HG02798 (cell line): Measurements from ENCODE around the gene SERPINE2.
A peak's percentile ranks its signal among the peaks of the same experiment; 100 is the strongest.

Source experiments
- ATAC-seq: cut with Tn5 transposase; IDR thresholded peaks from one replicate; pipeline ENCODE4 v1.9.1; 2021; ENCODE audit warnings: mild to moderate bottlenecking; ENCODE audit not compliant: unreplicated experiment, poor library complexity

The SERPINE2 gene

GRCh38 chr2:223980803-223981202, 58.3 kb downstream of the SERPINE2 start:
- no peak for ATAC-seq

- ATAC-seq: no peak
These were observed 58.7 kb downstream of the SERPINE2 start for GRCh38 chr2:223980397-223980735.

DNA sequence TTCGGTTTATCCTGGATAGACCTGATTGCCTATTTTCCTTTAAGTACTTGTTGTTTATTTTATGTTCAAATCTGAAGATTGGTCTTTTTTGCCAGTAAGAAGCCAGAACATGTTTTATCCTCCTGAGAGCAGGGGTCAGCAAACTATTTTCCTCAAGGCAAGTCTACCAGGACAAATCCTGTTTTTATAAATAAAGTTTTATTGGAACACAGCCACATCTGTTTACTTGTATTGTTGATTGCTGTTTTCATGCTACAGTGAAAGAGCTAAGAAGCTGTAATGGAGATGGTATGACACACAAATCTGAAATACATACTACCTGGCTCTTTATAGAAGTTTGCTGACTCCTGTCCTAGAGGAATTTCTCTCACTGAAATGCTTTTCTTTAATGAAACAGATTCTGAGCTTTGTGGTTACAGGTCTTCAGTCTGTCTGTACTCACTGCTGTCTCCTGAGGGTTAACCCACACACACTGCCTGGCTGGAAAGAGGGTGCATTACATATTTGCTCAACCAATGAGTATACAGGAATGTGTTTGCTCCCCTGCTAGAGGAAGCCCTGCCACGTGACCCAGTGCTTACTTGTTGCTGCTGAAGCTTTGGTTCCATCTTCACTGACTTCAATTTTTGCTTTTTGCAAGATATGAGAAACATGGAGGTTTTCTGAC, 59.2 kb downstream of the SERPINE2 start:
- ATAC-seq: no peak

- ATAC-seq: no peak
These were observed 60.6 kb downstream of the SERPINE2 start for GRCh38 chr2:223978451-223978850.

DNA sequence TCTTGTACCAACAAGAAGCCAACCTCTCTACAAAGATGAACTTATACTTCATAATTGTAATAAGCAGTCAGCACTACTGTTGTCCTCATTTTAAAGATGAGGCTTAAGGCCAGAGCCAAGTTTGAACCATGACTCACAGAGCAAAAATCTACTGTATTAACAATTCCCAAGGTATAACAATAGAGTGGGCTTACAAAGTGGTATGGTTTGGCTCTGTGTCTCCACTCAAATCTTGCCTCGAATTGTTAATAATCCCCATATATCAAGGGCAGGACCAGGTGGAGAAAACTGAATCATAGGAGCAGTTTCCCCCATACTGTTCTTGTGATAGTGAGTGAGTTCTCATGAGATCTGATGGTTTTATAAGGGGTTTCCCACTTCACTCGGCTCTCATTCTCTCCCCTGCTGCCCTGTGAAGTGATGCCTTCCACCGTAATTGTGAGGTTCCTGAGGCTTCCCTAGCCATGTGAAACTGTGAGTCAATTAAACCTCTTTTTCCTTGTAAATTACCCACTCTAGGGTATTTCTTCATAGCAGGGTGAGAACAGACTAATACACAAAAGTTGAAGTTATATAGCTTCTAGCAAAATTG, 62.4 kb downstream of the SERPINE2 start:
- ATAC-seq: no peak

- no peak for ATAC-seq
These were observed 65.5 kb downstream of the SERPINE2 start for GRCh38 chr2:223973606-223974005.

GRCh38 chr2:223972656-223973102, 66.4 kb downstream of the SERPINE2 start:
- ATAC-seq: no peak

- no peak for ATAC-seq
These were observed 67.4 kb downstream of the SERPINE2 start for GRCh38 chr2:223971731-223972130.

GRCh38 chr2:223970343-223971128, 68.5 kb downstream of the SERPINE2 start:
- peak; percentile 74 for ATAC-seq

- no peak for ATAC-seq
These were observed 69.2 kb downstream of the SERPINE2 start for GRCh38 chr2:223969856-223970255.

- ATAC-seq: no peak
These were observed 69.8 kb downstream of the SERPINE2 start for GRCh38 chr2:223969315-223969714.

GRCh38 chr2:223967981-223968380, 71.1 kb downstream of the SERPINE2 start:
- ATAC-seq: no peak

DNA sequence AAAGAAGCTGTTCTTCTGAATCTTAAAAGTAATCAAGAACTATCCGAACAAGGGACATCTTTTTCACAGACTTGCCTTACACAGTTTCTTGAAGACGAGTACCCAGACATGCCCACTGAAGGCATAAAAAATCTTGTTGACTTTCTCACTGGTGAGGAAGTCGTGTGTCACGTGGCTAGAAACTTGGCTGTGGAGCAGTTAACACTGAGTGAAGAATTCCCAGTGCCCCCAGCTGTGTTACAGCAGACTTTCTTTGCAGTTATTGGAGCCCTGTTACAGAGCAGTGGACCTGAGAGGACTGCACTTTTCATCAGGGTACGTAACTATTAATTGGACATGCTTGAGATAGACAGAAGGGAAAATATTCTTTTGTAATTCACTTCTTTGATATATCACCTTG, 79.4 kb downstream of the SERPINE2 start:
- ATAC-seq: no peak

DNA sequence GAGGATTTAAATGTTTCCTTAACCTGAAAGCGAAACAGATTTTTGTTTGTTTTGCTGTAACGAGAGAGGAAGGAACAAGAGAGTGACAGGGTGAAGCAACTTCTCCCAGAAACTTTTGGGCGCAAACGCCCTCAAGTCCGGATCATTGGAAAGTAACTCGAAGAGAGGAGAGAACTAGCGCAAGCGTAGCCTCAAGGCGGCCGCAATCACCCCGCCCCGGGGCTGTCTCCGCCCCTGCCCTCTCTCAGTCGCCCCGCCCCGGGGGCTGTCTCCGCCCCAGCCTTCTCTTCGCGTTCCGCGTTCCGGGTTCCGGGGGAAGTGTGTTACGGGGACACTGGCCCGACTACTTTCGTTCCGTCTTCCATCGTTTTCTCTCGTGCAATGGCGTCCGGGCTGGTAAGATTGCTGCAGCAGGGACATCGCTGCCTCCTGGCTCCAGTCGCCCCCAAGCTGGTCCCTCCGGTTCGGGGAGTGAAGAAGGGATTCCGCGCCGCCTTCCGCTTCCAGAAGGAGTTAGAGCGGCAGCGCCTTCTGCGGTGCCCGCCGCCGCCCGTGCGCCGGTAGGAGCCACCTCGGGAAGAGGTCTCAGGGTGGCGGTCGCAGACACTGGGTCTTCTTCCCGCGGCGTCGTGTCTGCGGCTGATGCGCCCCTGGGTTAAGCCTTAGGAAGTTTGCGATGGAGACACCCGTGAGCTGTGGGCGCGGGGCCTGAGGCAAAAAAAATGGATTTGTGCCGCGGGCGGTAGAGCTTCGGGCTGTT, 81.8 kb downstream of the SERPINE2 start, which contains the start of gene MRPL44:
MRPL44 (plus strand) TSS at position 372 of the 760 bp plus-strand sequence; CDS start at position 382, 10 bp downstream.
- peak; percentile 89 for ATAC-seq

DNA sequence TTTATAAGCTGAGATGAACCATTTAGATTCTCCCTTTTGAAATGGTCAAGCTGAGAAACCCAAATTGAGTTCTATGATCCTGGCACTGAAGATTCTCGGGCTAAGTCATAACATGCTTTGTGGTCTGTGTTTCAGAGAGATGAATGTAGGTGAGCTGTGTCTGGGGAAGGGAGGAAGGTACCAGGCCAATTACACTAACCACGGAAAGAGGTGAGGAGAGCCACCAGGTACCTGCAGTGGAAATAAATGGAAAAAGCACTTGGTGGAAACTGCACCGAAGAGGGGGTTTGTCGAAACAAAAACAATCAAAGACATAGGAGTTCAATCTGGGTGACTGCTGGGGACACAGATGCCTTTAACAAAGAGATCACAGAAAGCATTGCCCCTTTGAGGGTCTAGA, 82.8 kb downstream of the SERPINE2 start:
- ATAC-seq: peak; percentile 33

DNA sequence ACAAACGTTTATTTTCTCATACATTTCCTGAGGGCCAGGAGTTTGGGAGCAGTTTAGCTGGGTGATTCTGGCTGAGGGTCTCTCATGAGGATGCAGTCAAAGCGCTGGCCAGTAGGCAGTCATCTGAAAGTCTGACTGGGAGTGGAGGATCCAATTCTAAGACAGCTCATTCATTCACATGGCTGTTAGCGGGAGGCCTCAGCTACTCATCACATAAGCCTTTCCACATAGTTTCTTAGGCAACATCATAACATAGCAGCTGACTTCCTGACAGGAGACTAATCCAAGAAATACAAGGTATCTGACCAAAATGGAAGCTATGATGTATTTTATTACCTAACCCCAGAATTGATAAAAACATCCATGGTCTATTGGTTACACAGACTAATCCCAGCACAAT, 84.7 kb downstream of the SERPINE2 start:
- ATAC-seq: no peak

DNA sequence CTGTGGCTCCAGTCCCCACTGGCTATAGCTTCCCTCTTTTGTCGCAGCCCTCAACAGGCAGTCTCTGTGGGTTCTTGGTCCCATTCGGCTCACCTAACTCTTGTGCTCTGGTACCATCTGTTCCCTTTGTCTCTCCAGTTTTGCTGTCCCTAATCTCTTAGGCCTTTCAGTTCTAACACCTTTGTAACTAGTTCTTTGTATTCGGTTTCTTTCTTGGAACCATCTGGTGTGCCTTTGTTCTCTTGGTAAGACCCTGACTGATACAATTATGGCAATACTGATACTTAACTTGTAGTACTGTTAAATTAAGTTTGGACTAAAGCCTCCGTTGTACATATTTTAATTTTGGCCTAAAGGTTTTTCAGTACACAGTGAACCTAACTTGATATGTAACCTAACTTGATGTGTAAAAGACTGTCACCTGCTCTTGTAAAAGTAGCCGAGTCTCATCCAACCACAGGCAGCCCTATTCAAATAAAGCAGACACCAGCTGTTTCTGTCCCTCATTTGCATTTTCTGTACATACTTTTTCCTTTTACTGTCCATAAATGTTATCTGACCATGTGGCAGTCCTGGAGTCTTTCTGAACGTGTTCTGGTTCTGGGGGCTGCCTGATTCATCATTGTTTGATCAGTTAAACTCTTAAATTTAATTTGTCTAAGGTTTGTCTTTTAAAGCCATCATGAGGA, 86.7 kb downstream of the SERPINE2 start:
- peak; percentile 68 for ATAC-seq

GRCh38 chr2:223950448-223951347, 88.4 kb downstream of the SERPINE2 start:
- ATAC-seq: no peak

DNA sequence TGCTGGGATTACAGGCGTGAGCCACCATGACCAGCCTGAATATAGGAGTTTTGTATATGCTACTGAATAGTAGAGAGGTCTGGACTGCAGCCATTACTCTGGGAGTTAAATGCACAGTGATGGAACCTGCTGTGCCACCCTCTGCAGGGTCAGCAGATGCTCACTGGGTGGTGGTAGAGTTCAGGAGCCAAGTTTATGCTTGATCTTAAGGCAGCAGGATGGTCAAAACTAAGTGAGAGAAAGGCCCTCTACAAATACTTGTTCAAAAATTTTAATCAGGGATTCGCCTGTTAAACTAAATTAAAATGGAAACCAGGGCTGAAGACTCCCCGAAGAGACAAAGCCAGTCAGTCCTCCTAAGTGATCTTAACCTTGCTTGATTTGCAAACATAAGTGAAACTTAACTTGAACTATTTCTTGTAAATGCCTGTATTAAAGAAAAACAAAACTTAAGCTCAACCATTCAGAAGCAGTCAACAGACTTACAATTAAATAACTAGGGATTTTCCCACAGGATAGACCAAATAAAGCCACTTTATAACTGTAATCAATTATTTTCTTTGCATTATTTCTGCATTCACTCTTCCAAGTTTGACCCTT, 89.7 kb downstream of the SERPINE2 start:
- no peak for ATAC-seq
